GM12892 (cell line): ENCODE results near the gene AADAC.

Source experiments
- POLR2A ChIP-seq: IDR thresholded peaks from 2 replicates; pipeline ENCODE4 v1.6.1; 2011; ENCODE audit warnings: low read depth, low read length, control low read depth
- POLR2AphosphoS5 ChIP-seq: IDR thresholded peaks from 2 replicates; pipeline ENCODE4 v1.6.1; 2011; ENCODE audit warnings: low read depth, low read length, control low read depth

- no peak for TF ChIP-seq POLR2AphosphoS5
- no peak for TF ChIP-seq POLR2A
Measured at GRCh38 chr3:151795276-151795675, 18.6 kb upstream of the AADAC start.
